ENCODE measurements around the gene STK17A.

Gene STK17A

GRCh38 chr7:43655584-43655983 lies 72.7 kb downstream of the STK17A start:
- TF ChIP-seq CTCF (IDR thresholded peaks at IDR 0.05; ENCODE audit: borderline replicate concordance, insufficient read depth, low read depth, low read length) = no peak

GRCh38 chr7:43656997-43657396 lies 74.1 kb downstream of the STK17A start:
- H3K4me3 ChIP-seq (ENCODE audit: low read depth, low read length) = no peak overlapping the region
- TF ChIP-seq CTCF (IDR thresholded peaks at IDR 0.05; ENCODE audit: borderline replicate concordance, insufficient read depth, low read depth, low read length) = no peak

More at GRCh38 chr7:43655584-43655983, 72.7 kb downstream of the STK17A start:
- H3K4me3 ChIP-seq (ENCODE audit: low read depth, low read length) = no peak overlapping the region

- no peak for TF ChIP-seq CTCF (IDR thresholded peaks at IDR 0.05; ENCODE audit: borderline replicate concordance, insufficient read depth, low read depth, low read length)
Measured at GRCh38 chr7:43658718-43659548, 76.0 kb downstream of the STK17A start.

GRCh38 chr7:43659549-43659896 lies 76.6 kb downstream of the STK17A start:
- H3K4me3 ChIP-seq (ENCODE audit: low read depth, low read length) = no peak overlapping the region
- no peak for TF ChIP-seq CTCF (IDR thresholded peaks at IDR 0.05; ENCODE audit: borderline replicate concordance, insufficient read depth, low read depth, low read length)

More at GRCh38 chr7:43658718-43659548, 76.0 kb downstream of the STK17A start:
- H3K4me3 ChIP-seq (ENCODE audit: low read depth, low read length) = no peak overlapping the region

- no peak overlapping the region for H3K4me3 ChIP-seq (ENCODE audit: low read depth, low read length)
- TF ChIP-seq CTCF (IDR thresholded peaks at IDR 0.05; ENCODE audit: borderline replicate concordance, insufficient read depth, low read depth, low read length) = no peak
Measured at GRCh38 chr7:43660141-43660540, 77.2 kb downstream of the STK17A start.

- no peak overlapping the region for H3K4me3 ChIP-seq (ENCODE audit: low read depth, low read length)
- TF ChIP-seq CTCF (IDR thresholded peaks at IDR 0.05; ENCODE audit: borderline replicate concordance, insufficient read depth, low read depth, low read length) = no peak
Measured at GRCh38 chr7:43664681-43665080, 81.8 kb downstream of the STK17A start.

- no peak overlapping the region for H3K4me3 ChIP-seq (ENCODE audit: low read depth, low read length)
- no peak for TF ChIP-seq CTCF (IDR thresholded peaks at IDR 0.05; ENCODE audit: borderline replicate concordance, insufficient read depth, low read depth, low read length)
Measured at GRCh38 chr7:43666938-43667337, 84.0 kb downstream of the STK17A start.
